Measurements from ENCODE around the gene EXTL2. TPM values are rescaled to one million over a fixed set of nuclear protein-coding genes. Genes with fewer than 3 reads are reported as not detected.

The EXTL2 gene
- total and polyA plus RNA-seq, 2 donors (not counting 1 experiment from before 2014, with no cell fraction given) = 1.7 to 4.6 TPM

GRCh38 chr1:100928128-100928527 is 33.5 kb upstream of the EXTL2 start:
- WGBS (ENCODE audit: insufficient coverage) = 100% methylated on average over 1 of the region's 3 CpGs
- Histone ChIP-seq H3K4me3 (ENCODE audit: control extremely low read depth in 1 of 5, extremely low read depth in 1 of 5, insufficient read depth in 1 of 5, low read depth in 2 of 5, low read length in 4 of 5) (no peak overlapping the region), H3K4me1 (ENCODE audit: control insufficient read depth in 2 of 2, insufficient read depth in 2 of 2, low read length in 2 of 2) (peaks cover 15 to 19% of the 10 kb centered on the region in 2 donors), H3K36me3 (replicated peaks in 1 of 2; ENCODE audit: control extremely low read depth in 1 of 2, control insufficient read depth in 1 of 2, extremely low read depth in 1 of 2, insufficient read depth in 2 of 2, low read length in 1 of 2) (peaks cover 0 to 8% of the 10 kb centered on the region in 2 experiments), H3K27ac (ENCODE audit: low read length in 2 of 2) (peak overlapping the region in 1 of 2 donors; percentile 43), H3K79me2 (ENCODE audit: control insufficient read depth, insufficient read depth, low read length) (peaks cover 3% of the 10 kb centered on the region), H2AFZ (ENCODE audit: insufficient read depth, low read depth, low read length, poor library complexity, severe bottlenecking) (no peak overlapping the region), H4K20me1 (ENCODE audit: control insufficient read depth, insufficient read depth, low read length, poor library complexity, severe bottlenecking) (no peaks in the 10 kb centered on the region), H3K9ac (ENCODE audit: low read length) (no peak overlapping the region), H3K9me3 (ENCODE audit: control extremely low read depth in 1 of 3, control insufficient read depth in 2 of 3, insufficient read depth in 1 of 3, low read length in 2 of 3) (no peaks in the 10 kb centered on the region), H3K4me2 (replicated peaks; ENCODE audit: low read depth, low read length, poor library complexity, severe bottlenecking) (no peak overlapping the region), H3K27me3 (replicated peaks in 1 of 4; ENCODE audit: control extremely low read depth in 1 of 4, control insufficient read depth in 3 of 4, insufficient read depth in 4 of 4, low read length in 3 of 4) (no peaks in the 10 kb centered on the region)
- H3K4me3 Mint-ChIP-seq = no peak overlapping the region
- ChIA-PET CTCF (interaction anchor here (1.1 to 8.2 kb wide), 6 partner anchors 61 to 429 kb away, joined by 3 to 190 read pairs (median 4); no protein-coding TSS in a partner anchor), POLR2A (interaction anchor here (0.7 kb wide), 1 partner anchor 325 kb away, joined by 3 read pairs; no protein-coding TSS in a partner anchor)
- H3K27ac Mint-ChIP-seq = no peak overlapping the region
- H3K27me3 Mint-ChIP-seq = no peaks in the 10 kb centered on the region
- TF ChIP-seq CTCF (IDR thresholded peaks at IDR 0.05) = no peak
- no peak for DNase-seq
- ATAC-seq (ENCODE audit: low read depth) = no peak
- H3K9me3 Mint-ChIP-seq (ENCODE audit: insufficient read depth) = peaks cover 2% of the 10 kb centered on the region
- H3K4me1 Mint-ChIP-seq = peaks cover 20% of the 10 kb centered on the region
- intact Hi-C loops (cut with micrococcal nuclease) = loop anchor here (5.0 to 10.0 kb wide), 2 partner anchors 97 to 209 kb away; partner anchors contain the start of gene DPH5

DNA sequence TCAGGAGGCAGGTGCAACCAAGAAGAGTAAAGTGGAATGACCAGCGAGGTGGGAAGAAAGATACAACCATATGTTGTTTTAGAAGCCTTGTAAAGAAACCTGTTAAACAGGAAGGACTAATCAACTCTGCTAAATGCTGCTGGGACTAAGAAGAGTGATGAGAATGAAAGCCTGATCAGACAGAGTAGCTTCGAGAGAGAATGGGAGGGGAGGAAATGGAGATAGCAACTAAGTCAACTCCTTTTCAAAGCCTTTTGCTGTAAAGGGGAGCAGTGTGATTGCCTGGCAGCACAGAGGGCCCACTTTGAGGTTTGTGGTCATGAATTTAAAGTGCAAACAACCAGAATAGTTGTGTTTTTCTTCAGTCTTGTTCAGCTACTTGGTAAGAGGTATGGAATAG is 32.6 kb upstream of the EXTL2 start:
- Histone ChIP-seq H3K27ac (ENCODE audit: low read length in 2 of 2) (peak overlapping the region; percentile 13 to 43), H3K79me2 (ENCODE audit: control insufficient read depth, insufficient read depth, low read length) (peaks cover 3% of the 10 kb centered on the region), H3K4me3 (ENCODE audit: control extremely low read depth in 1 of 5, extremely low read depth in 1 of 5, insufficient read depth in 1 of 5, low read depth in 2 of 5, low read length in 4 of 5) (no peak overlapping the region), H3K4me2 (replicated peaks; ENCODE audit: low read depth, low read length, poor library complexity, severe bottlenecking) (peak overlapping the region; percentile 6), H2AFZ (ENCODE audit: insufficient read depth, low read depth, low read length, poor library complexity, severe bottlenecking) (no peak overlapping the region), H3K27me3 (replicated peaks in 1 of 4; ENCODE audit: control extremely low read depth in 1 of 4, control insufficient read depth in 3 of 4, insufficient read depth in 4 of 4, low read length in 3 of 4) (no peaks in the 10 kb centered on the region), H3K36me3 (replicated peaks in 1 of 2; ENCODE audit: control extremely low read depth in 1 of 2, control insufficient read depth in 1 of 2, extremely low read depth in 1 of 2, insufficient read depth in 2 of 2, low read length in 1 of 2) (peaks cover 0 to 10% of the 10 kb centered on the region in 2 experiments), H3K4me1 (ENCODE audit: control insufficient read depth in 2 of 2, insufficient read depth in 2 of 2, low read length in 2 of 2) (peaks cover 15 to 19% of the 10 kb centered on the region in 2 donors), H4K20me1 (ENCODE audit: control insufficient read depth, insufficient read depth, low read length, poor library complexity, severe bottlenecking) (no peaks in the 10 kb centered on the region), H3K9me3 (ENCODE audit: control extremely low read depth in 1 of 3, control insufficient read depth in 2 of 3, insufficient read depth in 1 of 3, low read length in 2 of 3) (no peaks in the 10 kb centered on the region), H3K9ac (ENCODE audit: low read length) (peak overlapping the region; percentile 0)
- Mint-ChIP-seq H3K27ac (no peak overlapping the region), H3K4me1 (peaks cover 20% of the 10 kb centered on the region), H3K4me3 (no peak overlapping the region), H3K27me3 (no peaks in the 10 kb centered on the region), H3K9me3 (ENCODE audit: insufficient read depth) (peaks cover 2% of the 10 kb centered on the region)
- ATAC-seq (ENCODE audit: low read depth) (peak; percentile 24), DNase-seq (no peak)
- 55% methylated on average over 2 of the region's 2 CpGs for WGBS (ENCODE audit: insufficient coverage)
- ChIA-PET POLR2A (no interaction called here), CTCF (interaction anchor here (1.1 to 8.2 kb wide), 6 partner anchors 62 to 430 kb away, joined by 3 to 190 read pairs (median 4); no protein-coding TSS in a partner anchor)
- no peak for TF ChIP-seq EZH2 (IDR thresholded peaks at IDR 0.05; ENCODE audit: borderline replicate concordance, insufficient read depth, low read depth, low read length, poor library complexity, severe bottlenecking)
- TF ChIP-seq CTCF (IDR thresholded peaks at IDR 0.05) = no peak
- intact Hi-C loops (cut with micrococcal nuclease) = loop anchor here (5.0 to 10.0 kb wide), 2 partner anchors 98 to 210 kb away; partner anchors contain the start of gene DPH5

Data from B cell (primary cell).